ENCODE results near the gene DDAH2. TPM values are rescaled to one million over a fixed set of nuclear protein-coding genes. Genes with fewer than 3 reads are reported as not detected.

Gene DDAH2
- total RNA-seq, 4 donors from 2014 or later: 78.3 to 148 (median 107) TPM

DNA sequence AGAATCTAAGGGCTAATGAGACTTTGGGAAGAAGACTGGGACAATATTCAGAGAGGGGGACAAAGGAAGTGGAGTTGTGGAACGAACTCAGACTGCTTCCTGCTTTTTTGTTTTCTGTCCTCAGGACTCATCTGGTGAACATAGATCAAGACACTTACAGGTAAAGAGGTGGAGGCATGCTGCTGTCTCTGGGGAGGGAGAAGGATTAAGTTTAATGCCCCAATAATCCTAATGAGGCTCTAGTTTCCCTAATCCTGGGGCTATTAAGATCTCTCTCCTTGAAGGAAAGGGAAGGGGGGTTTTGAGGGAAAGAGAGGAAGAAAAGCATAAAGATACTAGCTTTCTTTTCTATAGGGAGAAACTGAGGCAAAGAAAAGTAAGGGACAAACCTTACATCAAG, 15.3 kb upstream of the DDAH2 start:
- Histone ChIP-seq H3K9me3 (no peaks in the 10 kb centered on the region), H3K27me3 (no peaks in the 10 kb centered on the region), H3K27ac (no peak overlapping the region), H3K36me3 (no peaks in the 10 kb centered on the region), H3K4me1 (peaks cover under 1 to 14% (median 12%) of the 10 kb centered on the region in 4 donors), H3K4me3 (no peak overlapping the region)
- DNase-seq: no peak
- TF ChIP-seq POLR2AphosphoS5 (IDR thresholded peaks at IDR 0.05) (no peak), POLR2A (IDR thresholded peaks at IDR 0.05) (no peak), EP300 (IDR thresholded peaks at IDR 0.05; ENCODE audit: low read depth) (no peak)
- TF ChIP-seq, protein P1, sequence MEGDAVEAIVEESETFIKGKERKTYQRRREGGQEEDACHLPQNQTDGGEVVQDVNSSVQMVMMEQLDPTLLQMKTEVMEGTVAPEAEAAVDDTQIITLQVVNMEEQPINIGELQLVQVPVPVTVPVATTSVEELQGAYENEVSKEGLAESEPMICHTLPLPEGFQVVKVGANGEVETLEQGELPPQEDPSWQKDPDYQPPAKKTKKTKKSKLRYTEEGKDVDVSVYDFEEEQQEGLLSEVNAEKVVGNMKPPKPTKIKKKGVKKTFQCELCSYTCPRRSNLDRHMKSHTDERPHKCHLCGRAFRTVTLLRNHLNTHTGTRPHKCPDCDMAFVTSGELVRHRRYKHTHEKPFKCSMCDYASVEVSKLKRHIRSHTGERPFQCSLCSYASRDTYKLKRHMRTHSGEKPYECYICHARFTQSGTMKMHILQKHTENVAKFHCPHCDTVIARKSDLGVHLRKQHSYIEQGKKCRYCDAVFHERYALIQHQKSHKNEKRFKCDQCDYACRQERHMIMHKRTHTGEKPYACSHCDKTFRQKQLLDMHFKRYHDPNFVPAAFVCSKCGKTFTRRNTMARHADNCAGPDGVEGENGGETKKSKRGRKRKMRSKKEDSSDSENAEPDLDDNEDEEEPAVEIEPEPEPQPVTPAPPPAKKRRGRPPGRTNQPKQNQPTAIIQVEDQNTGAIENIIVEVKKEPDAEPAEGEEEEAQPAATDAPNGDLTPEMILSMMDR (IDR thresholded peaks at IDR 0.05): no peak
- intact Hi-C loops (cut with DNase I; ENCODE audit: low total_unique reads): no loop called here
- WGBS, 2 donors (ENCODE audit: low coverage in 1 of 2): 44 to 57% methylated on average over 1 of the region's 1 CpG
- in situ Hi-C loops (cut with MboI; ENCODE audit: low pct_ligation_motif_present in 1 of 4, low pct_unique_long_range_greater_than_20kb in 1 of 4, low sequenced_read_pairs in 3 of 4): no loop called here

- peaks cover 5 to 29% (median 25%) of the 10 kb centered on the region in 4 donors for H3K4me1 ChIP-seq
- in situ Hi-C loops (cut with MboI; ENCODE audit: low pct_ligation_motif_present in 1 of 4, low pct_unique_long_range_greater_than_20kb in 1 of 4, low sequenced_read_pairs in 3 of 4) (no loop called here), intact Hi-C loops (cut with DNase I; ENCODE audit: low total_unique reads) (no loop called here)
- WGBS, 2 donors (ENCODE audit: low coverage in 1 of 2): 83 to 94% methylated on average over 3 of the region's 3 CpGs
- no peaks in the 10 kb centered on the region for H3K27me3 ChIP-seq
- TF ChIP-seq, protein P1 (IDR thresholded peaks at IDR 0.05): no peak
- TF ChIP-seq POLR2AphosphoS5 (IDR thresholded peaks at IDR 0.05) (no peak), EP300 (IDR thresholded peaks at IDR 0.05; ENCODE audit: low read depth) (no peak), POLR2A (IDR thresholded peaks at IDR 0.05) (no peak)
- no peak overlapping the region for H3K27ac ChIP-seq
- H3K36me3 ChIP-seq: no peaks in the 10 kb centered on the region
- no peaks in the 10 kb centered on the region for H3K9me3 ChIP-seq
- H3K4me3 ChIP-seq: no peak overlapping the region
- DNase-seq: no peak
These were observed 13.8 kb upstream of the DDAH2 start for GRCh38 chr6:31742894-31743293.

DNA sequence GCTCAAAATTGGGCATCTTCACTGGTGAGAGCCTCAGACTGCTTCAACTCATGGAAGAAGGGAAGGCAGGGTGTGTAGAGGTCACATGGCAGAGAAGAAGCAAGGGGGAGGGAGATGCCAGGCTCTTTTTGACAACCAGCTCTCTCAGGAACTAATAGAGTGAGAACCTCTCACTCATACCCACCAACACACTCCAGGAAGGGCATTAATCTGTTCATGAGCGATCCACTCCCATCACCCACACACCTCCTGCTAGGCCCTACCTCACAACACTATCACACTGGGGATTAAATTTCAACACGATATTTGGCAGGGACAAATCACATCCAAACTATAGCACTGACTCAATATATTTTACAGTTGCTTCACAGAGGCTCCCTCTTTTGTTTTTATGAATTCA, 12.7 kb upstream of the DDAH2 start:
- Histone ChIP-seq H3K4me1 (peaks cover 11 to 40% (median 32%) of the 10 kb centered on the region in 4 donors), H3K9me3 (no peaks in the 10 kb centered on the region), H3K36me3 (no peaks in the 10 kb centered on the region), H3K4me3 (no peak overlapping the region), H3K27ac (no peak overlapping the region), H3K27me3 (no peaks in the 10 kb centered on the region)
- in situ Hi-C loops (cut with MboI; ENCODE audit: low pct_ligation_motif_present in 1 of 4, low pct_unique_long_range_greater_than_20kb in 1 of 4, low sequenced_read_pairs in 3 of 4): no loop called here
- TF ChIP-seq POLR2A (IDR thresholded peaks at IDR 0.05): no peak
- TF ChIP-seq, protein P1 (IDR thresholded peaks at IDR 0.05): no peak
- TF ChIP-seq POLR2AphosphoS5 (IDR thresholded peaks at IDR 0.05): no peak
- TF ChIP-seq EP300 (IDR thresholded peaks at IDR 0.05; ENCODE audit: low read depth): no peak
- intact Hi-C loops (cut with DNase I; ENCODE audit: low total_unique reads): no loop called here
- no peak for DNase-seq
- 81 to 93% methylated on average over 2 of the region's 2 CpGs for WGBS, 2 donors (ENCODE audit: low coverage in 1 of 2)

DNA sequence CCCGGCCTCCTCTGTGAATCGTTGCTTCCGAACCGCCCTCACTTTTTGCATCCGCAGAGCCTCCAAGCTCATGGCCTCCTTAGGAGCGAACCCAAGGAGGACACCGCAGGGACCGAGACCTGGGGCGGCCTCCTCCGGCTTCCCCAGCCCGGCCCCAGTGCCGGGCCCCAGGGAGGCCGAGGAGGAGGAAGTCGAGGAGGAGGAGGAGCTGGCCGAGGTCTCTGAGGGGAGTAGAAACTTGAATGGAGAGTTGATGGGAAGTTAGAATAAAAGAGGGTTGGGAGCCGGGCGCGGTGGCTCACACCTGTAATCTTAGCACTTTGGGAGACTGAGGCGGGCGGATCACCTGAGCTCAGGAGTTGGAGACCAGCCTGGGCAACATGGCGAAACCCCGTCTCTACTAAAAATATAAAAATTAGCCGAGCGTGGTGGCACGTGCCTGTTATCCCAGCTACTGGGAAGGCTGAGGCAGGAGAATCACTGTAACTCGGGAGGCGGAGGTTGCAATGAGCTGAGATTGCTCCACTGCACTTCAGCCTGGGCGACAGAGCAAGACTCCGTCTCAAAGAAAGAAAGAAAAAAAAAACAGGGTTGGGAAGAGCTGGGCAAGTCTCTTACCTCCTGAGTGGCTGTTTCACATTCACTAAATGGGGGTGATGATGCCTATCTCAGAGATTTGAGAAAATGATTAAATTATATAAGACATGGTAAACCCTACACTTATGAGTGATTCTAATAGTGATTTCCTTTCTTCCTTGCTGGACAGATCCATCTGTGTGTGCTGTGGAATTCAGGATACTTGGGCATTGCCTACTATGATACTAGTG, 11.5 kb upstream of the DDAH2 start:
- 16 to 17% methylated on average over 7 to 29 of the region's 29 CpGs for WGBS, 2 donors (ENCODE audit: low coverage in 1 of 2)
- in situ Hi-C loops (cut with MboI; ENCODE audit: low pct_ligation_motif_present in 1 of 4, low pct_unique_long_range_greater_than_20kb in 1 of 4, low sequenced_read_pairs in 3 of 4) (no loop called here), intact Hi-C loops (cut with DNase I; ENCODE audit: low total_unique reads) (no loop called here)
- Histone ChIP-seq H3K9me3 (no peaks in the 10 kb centered on the region), H3K27ac (peak overlapping the region; percentile 89 to 98 (median 96)), H3K36me3 (no peaks in the 10 kb centered on the region), H3K27me3 (no peaks in the 10 kb centered on the region), H3K4me1 (peaks cover 13 to 43% (median 37%) of the 10 kb centered on the region in 4 donors), H3K4me3 (peak overlapping the region; percentile 58 to 73 (median 68))
- peak; percentile 60 for DNase-seq
- TF ChIP-seq, protein P1 (IDR thresholded peaks at IDR 0.05): no peak
- TF ChIP-seq POLR2AphosphoS5 (IDR thresholded peaks at IDR 0.05): no peak
- no peak for TF ChIP-seq POLR2A (IDR thresholded peaks at IDR 0.05)
- no peak for TF ChIP-seq EP300 (IDR thresholded peaks at IDR 0.05; ENCODE audit: low read depth)

All from transverse colon (tissue), 4 donors.